ENCODE data around the gene CPB2.

CPB2 gene, protein sequence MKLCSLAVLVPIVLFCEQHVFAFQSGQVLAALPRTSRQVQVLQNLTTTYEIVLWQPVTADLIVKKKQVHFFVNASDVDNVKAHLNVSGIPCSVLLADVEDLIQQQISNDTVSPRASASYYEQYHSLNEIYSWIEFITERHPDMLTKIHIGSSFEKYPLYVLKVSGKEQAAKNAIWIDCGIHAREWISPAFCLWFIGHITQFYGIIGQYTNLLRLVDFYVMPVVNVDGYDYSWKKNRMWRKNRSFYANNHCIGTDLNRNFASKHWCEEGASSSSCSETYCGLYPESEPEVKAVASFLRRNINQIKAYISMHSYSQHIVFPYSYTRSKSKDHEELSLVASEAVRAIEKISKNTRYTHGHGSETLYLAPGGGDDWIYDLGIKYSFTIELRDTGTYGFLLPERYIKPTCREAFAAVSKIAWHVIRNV

DNA sequence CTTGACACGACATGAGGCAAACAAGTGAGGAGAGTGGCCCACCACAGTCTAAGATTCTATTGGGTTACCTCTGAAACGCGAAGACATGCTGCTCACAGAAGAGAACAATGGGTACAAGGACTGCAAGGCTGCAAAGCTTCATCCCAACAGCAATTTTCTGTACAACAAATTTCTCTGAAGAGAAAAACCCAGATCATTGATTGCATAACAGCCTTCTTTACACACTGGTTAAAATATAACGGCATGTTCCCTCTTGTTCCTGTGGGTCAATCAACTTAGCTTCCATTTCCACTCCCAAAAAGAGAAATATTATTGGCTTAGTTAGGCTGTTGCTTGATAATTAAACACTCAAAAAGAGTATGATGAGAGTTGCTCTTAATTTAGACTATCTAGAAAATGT lies at the start of gene CPB2:
Gene CPB2 (minus strand): TSS at position 166 of the 400 bp plus-strand sequence. CDS start 24 bp downstream, at position 142.
- no peaks in the 10 kb centered on the region for H3K36me3 Mint-ChIP-seq (ENCODE audit: low read depth)
- H3K27ac Mint-ChIP-seq = no peak within 1 kb of the TSS
- no peak within 1 kb of the TSS for H3K4me3 Mint-ChIP-seq
- TF ChIP-seq, protein P1, sequence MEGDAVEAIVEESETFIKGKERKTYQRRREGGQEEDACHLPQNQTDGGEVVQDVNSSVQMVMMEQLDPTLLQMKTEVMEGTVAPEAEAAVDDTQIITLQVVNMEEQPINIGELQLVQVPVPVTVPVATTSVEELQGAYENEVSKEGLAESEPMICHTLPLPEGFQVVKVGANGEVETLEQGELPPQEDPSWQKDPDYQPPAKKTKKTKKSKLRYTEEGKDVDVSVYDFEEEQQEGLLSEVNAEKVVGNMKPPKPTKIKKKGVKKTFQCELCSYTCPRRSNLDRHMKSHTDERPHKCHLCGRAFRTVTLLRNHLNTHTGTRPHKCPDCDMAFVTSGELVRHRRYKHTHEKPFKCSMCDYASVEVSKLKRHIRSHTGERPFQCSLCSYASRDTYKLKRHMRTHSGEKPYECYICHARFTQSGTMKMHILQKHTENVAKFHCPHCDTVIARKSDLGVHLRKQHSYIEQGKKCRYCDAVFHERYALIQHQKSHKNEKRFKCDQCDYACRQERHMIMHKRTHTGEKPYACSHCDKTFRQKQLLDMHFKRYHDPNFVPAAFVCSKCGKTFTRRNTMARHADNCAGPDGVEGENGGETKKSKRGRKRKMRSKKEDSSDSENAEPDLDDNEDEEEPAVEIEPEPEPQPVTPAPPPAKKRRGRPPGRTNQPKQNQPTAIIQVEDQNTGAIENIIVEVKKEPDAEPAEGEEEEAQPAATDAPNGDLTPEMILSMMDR (IDR thresholded peaks at IDR 0.05; ENCODE audit: unreplicated experiment in 3 of 3) = no peak
- H3K4me1 Mint-ChIP-seq = peaks cover 7% of the 10 kb centered on the region
- no peaks in the 10 kb centered on the region for H3K9me3 Mint-ChIP-seq
- no peaks in the 10 kb centered on the region for H3K27me3 Mint-ChIP-seq (ENCODE audit: low read depth)

DNA sequence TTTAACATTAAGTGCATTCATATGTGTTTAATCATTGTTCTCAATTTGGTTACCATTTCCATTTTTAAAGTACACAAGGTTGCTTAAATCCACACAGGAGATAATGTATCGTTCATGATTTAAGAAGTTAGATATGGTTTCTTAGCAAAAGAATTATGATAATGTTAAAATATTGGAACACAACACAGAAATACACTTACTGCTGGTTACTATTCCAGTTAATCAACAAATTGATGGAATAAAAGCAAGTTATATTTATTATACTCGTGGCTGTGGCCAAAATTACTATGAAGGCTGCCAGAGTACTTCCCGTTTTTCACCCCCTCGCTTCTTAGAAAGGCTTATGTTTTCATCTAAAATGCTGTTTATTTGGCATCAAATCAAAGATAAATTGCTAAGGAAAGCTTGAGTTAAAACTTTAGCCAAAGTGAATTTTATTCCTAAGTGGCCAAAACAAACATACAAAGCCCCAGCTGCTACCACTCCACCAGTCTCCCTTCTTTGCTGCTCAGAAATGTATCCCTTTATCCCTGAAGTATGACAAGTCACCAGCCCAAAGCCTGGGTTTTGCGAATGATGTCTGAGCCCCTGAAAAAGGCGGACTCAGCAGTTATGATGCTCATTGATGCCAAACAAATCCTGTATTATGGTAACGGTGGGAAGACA lies 49.4 kb upstream of the CPB2 start:
- no peaks in the 10 kb centered on the region for H3K9me3 Mint-ChIP-seq
- no peaks in the 10 kb centered on the region for H3K36me3 Mint-ChIP-seq (ENCODE audit: low read depth)
- peak overlapping the region; percentile 81 to 94 (median 87) for H3K27ac Mint-ChIP-seq
- H3K27me3 Mint-ChIP-seq (ENCODE audit: low read depth) = peaks cover 2% of the 10 kb centered on the region
- no peak overlapping the region for H3K4me3 Mint-ChIP-seq
- H3K4me1 Mint-ChIP-seq = peaks cover 15% of the 10 kb centered on the region
- TF ChIP-seq, protein P1 (IDR thresholded peaks at IDR 0.05; ENCODE audit: unreplicated experiment in 3 of 3) = no peak

DNA sequence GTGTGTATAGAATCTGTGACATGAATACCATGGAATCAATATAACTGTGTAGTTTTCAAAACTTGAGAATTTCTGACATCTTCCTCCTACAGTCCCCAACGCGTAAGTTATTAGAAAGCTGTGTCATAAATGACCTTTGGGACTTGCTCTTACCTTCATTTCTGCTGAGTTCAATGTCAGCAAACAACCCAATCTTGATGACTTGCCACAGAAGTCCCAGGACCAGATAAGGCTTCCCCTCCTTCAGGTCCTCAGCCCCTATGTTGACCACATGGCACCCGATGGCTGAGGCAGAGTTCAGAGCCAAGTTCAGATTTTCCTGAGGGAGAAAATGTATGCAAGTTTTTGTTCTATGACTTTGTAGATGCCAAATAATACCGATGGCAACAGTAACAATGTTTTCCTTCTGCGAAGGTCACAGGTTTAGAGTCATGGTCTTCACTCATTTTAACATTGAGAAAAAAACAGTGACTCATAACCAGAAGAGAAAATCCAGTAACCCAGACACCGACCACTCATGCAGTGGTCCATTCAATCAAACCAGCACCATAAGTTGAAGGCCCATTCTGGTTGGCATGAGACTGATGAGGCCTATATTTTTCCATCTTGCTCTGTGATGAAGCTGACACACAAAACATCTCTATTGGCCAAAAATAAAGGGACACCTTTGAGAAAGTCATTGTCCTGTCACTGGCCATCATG lies 47.9 kb upstream of the CPB2 start:
- H3K27me3 Mint-ChIP-seq (ENCODE audit: low read depth) = peaks cover 3% of the 10 kb centered on the region
- TF ChIP-seq, protein P1 (IDR thresholded peaks at IDR 0.05; ENCODE audit: unreplicated experiment in 3 of 3) = no peak
- no peaks in the 10 kb centered on the region for H3K36me3 Mint-ChIP-seq (ENCODE audit: low read depth)
- peaks cover 15% of the 10 kb centered on the region for H3K4me1 Mint-ChIP-seq
- peak overlapping the region in 1 of 3 experiments; percentile 94 for H3K27ac Mint-ChIP-seq
- H3K9me3 Mint-ChIP-seq = no peaks in the 10 kb centered on the region
- no peak overlapping the region for H3K4me3 Mint-ChIP-seq

DNA sequence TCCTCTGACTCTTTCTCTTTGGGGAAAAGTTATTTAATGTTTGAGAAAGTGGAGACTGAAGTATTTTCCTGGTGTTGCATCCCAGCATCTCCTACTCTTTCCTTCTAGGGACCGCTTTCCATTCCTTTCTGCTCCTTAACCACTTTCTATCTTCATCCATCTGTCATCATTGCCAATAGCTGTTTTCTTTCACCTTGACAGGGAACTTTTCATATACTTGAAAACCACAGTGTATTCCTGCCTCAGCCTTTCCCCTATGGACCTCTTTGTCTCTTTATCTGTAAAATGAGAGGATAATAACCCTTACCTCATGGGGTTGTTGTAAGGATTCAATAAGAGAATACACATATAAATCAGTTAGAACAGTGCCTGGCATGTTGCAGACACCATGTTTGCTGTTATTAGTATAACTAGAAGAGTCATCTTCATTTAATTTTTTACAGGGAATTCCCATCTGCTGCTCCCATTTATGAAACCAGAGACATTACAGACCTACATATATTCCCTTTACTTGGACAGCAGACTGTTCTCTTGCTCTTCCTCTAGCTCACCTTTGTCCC lies 45.4 kb upstream of the CPB2 start:
- H3K36me3 Mint-ChIP-seq (ENCODE audit: low read depth) = no peaks in the 10 kb centered on the region

More for the DNA sequence above, 45.4 kb upstream of the CPB2 start:
- Mint-ChIP-seq H3K9me3 (peaks cover 2% of the 10 kb centered on the region), H3K4me1 (peaks cover 23% of the 10 kb centered on the region), H3K27ac (no peak overlapping the region), H3K4me3 (no peak overlapping the region), H3K27me3 (ENCODE audit: low read depth) (peaks cover 7% of the 10 kb centered on the region)
- TF ChIP-seq, protein P1 (IDR thresholded peaks at IDR 0.05; ENCODE audit: unreplicated experiment in 3 of 3) = no peak

Measured in nephron (organoid).